Vagina (tissue), 2 donors: ENCODE measurements around the gene TMEM245. TPM values are rescaled to one million over a fixed set of nuclear protein-coding genes. Genes with fewer than 3 reads are reported as not detected.
A peak's percentile ranks its signal among the peaks of the same experiment; 100 is the strongest.

ENCODE experiments used
- DNase-seq, 2 donors: peaks; one replicate each; pipeline ENCODE4 v3.0.0-alpha.2; 2017; ENCODE audit errors: extremely low spot score in 2 of 2
- H3K27ac ChIP-seq: fragments of 200-600 bp; sonication (generic); one replicate; pipeline ENCODE4 v1.5.1; 2019
- H3K27me3 ChIP-seq: fragments of 200-600 bp; sonication (generic); one replicate; pipeline ENCODE4 v1.5.1; 2019
- H3K36me3 ChIP-seq, 2 donors: fragments of 200-600 bp; sonication (generic); one replicate each; pipeline ENCODE4 v1.5.1; 2017 to 2019
- H3K4me1 ChIP-seq: fragments of 200-600 bp; sonication (generic); one replicate; pipeline ENCODE4 v1.5.1; 2019
- H3K4me3 ChIP-seq, 2 donors: fragments of 200-600 bp; sonication (generic); 1 replicate in 1 of 2; 2 replicates in 1 of 2; pipeline ENCODE4 v1.5.1; 2016 to 2019
- H3K9me3 ChIP-seq: fragments of 200-600 bp; sonication (generic); one replicate; pipeline ENCODE4 v1.5.1; 2019
- CTCF ChIP-seq, 3 experiments: fragments of 450-650 bp in 2 of 3; fragments of 200-600 bp in 1 of 3; sonication (generic) in 1 of 3; IDR thresholded peaks; one replicate each; pipeline ENCODE4 v1.5.1; 2017 to 2019; ENCODE audit warnings: antibody characterized with exemption in 3 of 3, mild to moderate bottlenecking in 2 of 3, moderate library complexity in 2 of 3
- POLR2A ChIP-seq, 2 donors: fragments of 450-650 bp; IDR thresholded peaks; one replicate each; pipeline ENCODE4 v1.6.1; 2017; ENCODE audit warnings: antibody characterized with exemption in 2 of 2, mild to moderate bottlenecking in 2 of 2, moderate library complexity in 2 of 2
- POLR2AphosphoS5 ChIP-seq, 2 donors: sonication (generic); formaldehyde crosslinking; IDR thresholded peaks; one replicate each; pipeline ENCODE4 v1.9.0; 2017; ENCODE audit warnings: antibody characterized with exemption in 2 of 2, mild to moderate bottlenecking in 2 of 2, low read depth in 1 of 2; ENCODE audit not compliant: insufficient read depth in 1 of 2
- intact Hi-C: fragments of 100-400 bp; cut with DNase I; formaldehyde crosslinking; loops from one replicate; pipeline ENCODE4 v1.15.1; 2023
- total RNA-seq: library from RNA; depleted of rRNA; stranded (reverse); fragments of >200 nt; gene quantifications from one replicate; pipeline ENCODE4 v1.2.3, GENCODE V29; 2016

The TMEM245 gene
- total RNA-seq, 1 donor from 2014 or later = 47.4 TPM

GRCh38 chr9:109124121-109124520 is 4.4 kb upstream of the TMEM245 start:
- no peak for TF ChIP-seq POLR2AphosphoS5 (IDR thresholded peaks at IDR 0.05; ENCODE audit: insufficient read depth in 1 of 2, low read depth in 1 of 2)
- TF ChIP-seq POLR2A (IDR thresholded peaks at IDR 0.05) = no peak
- TF ChIP-seq CTCF (IDR thresholded peaks at IDR 0.05) = no peak
- no peaks in the 10 kb centered on the region for H3K9me3 ChIP-seq
- no peak overlapping the region for H3K27ac ChIP-seq
- no peak for DNase-seq
- no peaks in the 10 kb centered on the region for H3K27me3 ChIP-seq
- H3K36me3 ChIP-seq = no peaks in the 10 kb centered on the region
- H3K4me1 ChIP-seq = no peaks in the 10 kb centered on the region
- intact Hi-C loops = no loop called here
- no peak overlapping the region for H3K4me3 ChIP-seq

GRCh38 chr9:109122726-109123621 is 3.2 kb upstream of the TMEM245 start:
- Histone ChIP-seq H3K27me3 (no peaks in the 10 kb centered on the region), H3K36me3 (no peaks in the 10 kb centered on the region), H3K4me1 (peaks cover 11% of the 10 kb centered on the region), H3K4me3 (no peak overlapping the region), H3K9me3 (no peaks in the 10 kb centered on the region), H3K27ac (no peak overlapping the region)
- TF ChIP-seq CTCF (IDR thresholded peaks at IDR 0.05) (no peak), POLR2A (IDR thresholded peaks at IDR 0.05) (no peak), POLR2AphosphoS5 (IDR thresholded peaks at IDR 0.05; ENCODE audit: insufficient read depth in 1 of 2, low read depth in 1 of 2) (no peak)
- intact Hi-C loops = no loop called here
- no peak for DNase-seq

- Histone ChIP-seq H3K4me3 (no peak overlapping the region), H3K27me3 (no peaks in the 10 kb centered on the region), H3K4me1 (peaks cover 28% of the 10 kb centered on the region), H3K36me3 (no peaks in the 10 kb centered on the region), H3K27ac (no peak overlapping the region), H3K9me3 (no peaks in the 10 kb centered on the region)
- intact Hi-C loops = no loop called here
- no peak for DNase-seq
- no peak for TF ChIP-seq CTCF (IDR thresholded peaks at IDR 0.05)
- TF ChIP-seq POLR2AphosphoS5 (IDR thresholded peaks at IDR 0.05; ENCODE audit: insufficient read depth in 1 of 2, low read depth in 1 of 2) = no peak
Measured at GRCh38 chr9:109121232-109121796, 1.6 kb upstream of the TMEM245 start.

GRCh38 chr9:109120204-109120789 is 550 bp upstream of the TMEM245 start:
- Histone ChIP-seq H3K27me3 (no peaks in the 10 kb centered on the region), H3K9me3 (no peaks in the 10 kb centered on the region), H3K36me3 (no peaks in the 10 kb centered on the region), H3K4me1 (peaks cover 38% of the 10 kb centered on the region), H3K4me3 (no peak overlapping the region), H3K27ac (no peak overlapping the region)
- intact Hi-C loops = no loop called here
- no peak for DNase-seq
- TF ChIP-seq POLR2A (IDR thresholded peaks at IDR 0.05) = no peak

GRCh38 chr9:109118808-109119438 is 824 bp downstream of the TMEM245 start:
- Histone ChIP-seq H3K9me3 (no peaks in the 10 kb centered on the region), H3K27ac (peak overlapping the region; percentile 90), H3K4me1 (peaks cover 51% of the 10 kb centered on the region), H3K27me3 (no peaks in the 10 kb centered on the region), H3K4me3 (peak overlapping the region; percentile 85 to 95), H3K36me3 (no peaks in the 10 kb centered on the region)
- intact Hi-C loops = loop anchor here (2.0 kb wide), 1 partner anchor 106 kb away; the partner anchor contains the start of gene CTNNAL1
- TF ChIP-seq POLR2A (IDR thresholded peaks at IDR 0.05) = no peak
- TF ChIP-seq POLR2AphosphoS5 (IDR thresholded peaks at IDR 0.05; ENCODE audit: insufficient read depth in 1 of 2, low read depth in 1 of 2) = peak in 1 of 2 donors; percentile 14
- no peak for DNase-seq
